ENCODE results near the gene GRN.
"Not testable (repeated sequence)": the region's sequence is repeated elsewhere in the genome, so short reads cannot be mapped to it uniquely, and the experiment has no call there.

GRN gene

DNA sequence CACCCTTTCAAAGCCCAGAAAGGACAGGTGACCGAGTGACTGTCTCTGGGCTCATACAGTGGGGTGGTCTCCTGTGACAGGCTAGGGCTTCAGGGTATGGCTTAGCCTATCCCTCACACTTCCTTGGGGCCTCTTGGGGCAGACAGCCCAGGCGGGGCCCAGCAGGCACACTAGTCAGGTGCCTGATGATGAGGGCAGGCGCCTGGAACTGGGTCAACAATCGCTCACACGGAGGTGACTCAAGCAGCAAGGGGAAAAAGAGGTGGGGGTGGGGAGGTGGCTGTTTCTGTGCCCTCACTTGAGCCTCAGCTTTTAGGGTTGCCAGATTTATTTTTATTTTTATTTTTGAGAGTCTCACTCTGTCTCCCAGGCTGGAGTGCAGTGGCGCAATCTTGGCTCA, 6.4 kb upstream of the GRN start:
- Histone ChIP-seq H3K4me3 (ENCODE audit: low read depth, low read length) (no peak overlapping the region), H3K4me1 (no peaks in the 10 kb centered on the region), H3K36me3 (no peaks in the 10 kb centered on the region), H3K27me3 (no peaks in the 10 kb centered on the region), H3K9me3 (no peaks in the 10 kb centered on the region)
- TF ChIP-seq, protein P1, sequence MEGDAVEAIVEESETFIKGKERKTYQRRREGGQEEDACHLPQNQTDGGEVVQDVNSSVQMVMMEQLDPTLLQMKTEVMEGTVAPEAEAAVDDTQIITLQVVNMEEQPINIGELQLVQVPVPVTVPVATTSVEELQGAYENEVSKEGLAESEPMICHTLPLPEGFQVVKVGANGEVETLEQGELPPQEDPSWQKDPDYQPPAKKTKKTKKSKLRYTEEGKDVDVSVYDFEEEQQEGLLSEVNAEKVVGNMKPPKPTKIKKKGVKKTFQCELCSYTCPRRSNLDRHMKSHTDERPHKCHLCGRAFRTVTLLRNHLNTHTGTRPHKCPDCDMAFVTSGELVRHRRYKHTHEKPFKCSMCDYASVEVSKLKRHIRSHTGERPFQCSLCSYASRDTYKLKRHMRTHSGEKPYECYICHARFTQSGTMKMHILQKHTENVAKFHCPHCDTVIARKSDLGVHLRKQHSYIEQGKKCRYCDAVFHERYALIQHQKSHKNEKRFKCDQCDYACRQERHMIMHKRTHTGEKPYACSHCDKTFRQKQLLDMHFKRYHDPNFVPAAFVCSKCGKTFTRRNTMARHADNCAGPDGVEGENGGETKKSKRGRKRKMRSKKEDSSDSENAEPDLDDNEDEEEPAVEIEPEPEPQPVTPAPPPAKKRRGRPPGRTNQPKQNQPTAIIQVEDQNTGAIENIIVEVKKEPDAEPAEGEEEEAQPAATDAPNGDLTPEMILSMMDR (IDR thresholded peaks at IDR 0.05; ENCODE audit: low read depth, low read length) = no peak
- no peak for DNase-seq

DNA sequence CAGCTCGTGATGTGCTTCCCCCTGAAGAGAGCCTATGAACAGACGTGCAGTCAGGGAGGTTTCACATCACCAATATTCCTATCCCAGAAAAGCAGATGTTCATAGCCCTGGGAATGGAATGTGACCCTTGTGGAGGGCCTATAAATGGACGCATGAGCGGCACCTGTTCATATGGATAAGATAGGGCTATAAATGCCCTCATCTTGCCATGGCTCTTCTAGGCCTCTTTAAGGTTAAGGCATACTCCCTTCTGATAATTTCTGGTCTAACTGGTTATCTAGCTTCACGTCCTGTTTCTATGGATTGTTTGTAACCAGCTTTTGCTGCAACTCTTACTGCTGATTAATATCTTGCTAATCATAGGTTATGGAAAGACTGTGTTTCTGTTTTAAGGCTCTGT, 4.5 kb upstream of the GRN start:
- H3K36me3 ChIP-seq; H3K4me3 ChIP-seq (ENCODE audit: low read depth, low read length); DNase-seq; H3K9me3 ChIP-seq; H3K27me3 ChIP-seq; H3K4me1 ChIP-seq: not testable (repeated sequence)

DNA sequence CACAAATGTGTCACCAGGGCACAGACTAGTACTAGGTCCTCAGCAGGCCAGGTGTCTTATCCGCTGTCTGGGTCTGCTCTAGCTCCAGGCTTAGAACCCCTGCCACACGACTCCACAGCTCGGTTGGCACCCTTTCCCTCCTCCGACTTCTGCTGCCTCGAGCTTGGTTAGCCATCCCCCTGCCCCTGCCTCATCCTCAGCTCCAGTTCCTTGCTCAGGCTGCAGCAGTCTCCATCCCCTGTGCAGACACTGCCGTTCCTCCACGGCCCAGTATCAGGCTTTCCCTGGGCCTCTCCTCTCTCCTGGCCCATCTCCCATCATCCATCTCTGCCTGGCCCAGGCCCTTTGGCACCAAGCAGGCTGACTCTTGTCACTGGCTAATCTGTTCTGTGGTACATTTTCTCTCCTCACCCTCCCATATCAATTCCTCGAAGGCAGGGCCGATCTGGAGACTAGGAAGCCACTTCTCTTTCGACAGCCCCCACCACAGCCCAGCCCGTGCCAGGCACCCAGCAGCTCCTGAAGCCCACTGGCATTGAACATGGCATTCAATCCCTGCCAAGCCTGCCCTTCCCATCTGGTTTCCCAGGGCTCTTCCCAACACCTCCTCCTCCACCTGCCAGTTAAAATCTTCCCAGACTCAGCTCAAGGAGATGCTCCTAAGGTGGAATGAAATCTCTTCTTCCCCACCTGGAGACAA, 1.4 kb upstream of the GRN start:
- Histone ChIP-seq H3K4me1 (no peaks in the 10 kb centered on the region), H3K4me3 (ENCODE audit: low read depth, low read length) (no peak overlapping the region), H3K9me3 (no peaks in the 10 kb centered on the region), H3K27me3 (no peaks in the 10 kb centered on the region), H3K36me3 (no peaks in the 10 kb centered on the region)
- no peak for DNase-seq
- TF ChIP-seq, protein P1 (IDR thresholded peaks at IDR 0.05; ENCODE audit: low read depth, low read length) = no peak

DNA sequence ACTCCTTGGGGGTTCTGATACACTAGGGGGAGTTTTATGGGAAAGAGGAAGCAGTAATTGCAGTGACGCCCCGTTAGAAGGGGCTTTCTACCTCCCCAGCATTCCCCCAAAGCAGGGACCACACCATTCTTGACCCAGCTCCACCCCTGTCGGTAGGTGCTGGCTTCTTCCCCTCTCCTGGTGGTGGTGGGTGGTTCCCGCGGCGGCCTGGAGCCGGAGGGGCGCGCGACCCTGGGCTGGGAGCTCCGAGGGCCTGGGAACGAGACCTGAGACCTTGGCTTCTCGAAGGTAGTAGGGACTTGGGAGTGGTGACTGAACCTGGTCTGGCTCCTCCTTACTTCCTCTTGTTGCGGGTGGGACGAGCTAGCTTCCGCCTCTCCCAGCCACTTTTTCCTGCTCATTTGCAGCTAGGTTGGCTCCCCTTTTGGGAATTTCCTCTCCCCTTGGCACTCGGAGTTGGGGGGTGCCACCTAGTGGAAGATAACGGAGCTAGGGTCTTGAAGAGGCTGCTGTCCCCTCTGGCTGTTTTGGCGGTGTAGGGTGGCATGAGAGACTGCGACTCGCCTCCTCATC, 438 bp downstream of the GRN start:
- TF ChIP-seq, protein P1 (IDR thresholded peaks at IDR 0.05; ENCODE audit: low read depth, low read length) = peak; percentile 72
- Histone ChIP-seq H3K36me3 (no peaks in the 10 kb centered on the region), H3K27me3 (no peaks in the 10 kb centered on the region), H3K4me3 (ENCODE audit: low read depth, low read length) (peak overlapping the region; percentile 83), H3K9me3 (no peaks in the 10 kb centered on the region), H3K4me1 (no peaks in the 10 kb centered on the region)
- peak; percentile 76 for DNase-seq

DNA sequence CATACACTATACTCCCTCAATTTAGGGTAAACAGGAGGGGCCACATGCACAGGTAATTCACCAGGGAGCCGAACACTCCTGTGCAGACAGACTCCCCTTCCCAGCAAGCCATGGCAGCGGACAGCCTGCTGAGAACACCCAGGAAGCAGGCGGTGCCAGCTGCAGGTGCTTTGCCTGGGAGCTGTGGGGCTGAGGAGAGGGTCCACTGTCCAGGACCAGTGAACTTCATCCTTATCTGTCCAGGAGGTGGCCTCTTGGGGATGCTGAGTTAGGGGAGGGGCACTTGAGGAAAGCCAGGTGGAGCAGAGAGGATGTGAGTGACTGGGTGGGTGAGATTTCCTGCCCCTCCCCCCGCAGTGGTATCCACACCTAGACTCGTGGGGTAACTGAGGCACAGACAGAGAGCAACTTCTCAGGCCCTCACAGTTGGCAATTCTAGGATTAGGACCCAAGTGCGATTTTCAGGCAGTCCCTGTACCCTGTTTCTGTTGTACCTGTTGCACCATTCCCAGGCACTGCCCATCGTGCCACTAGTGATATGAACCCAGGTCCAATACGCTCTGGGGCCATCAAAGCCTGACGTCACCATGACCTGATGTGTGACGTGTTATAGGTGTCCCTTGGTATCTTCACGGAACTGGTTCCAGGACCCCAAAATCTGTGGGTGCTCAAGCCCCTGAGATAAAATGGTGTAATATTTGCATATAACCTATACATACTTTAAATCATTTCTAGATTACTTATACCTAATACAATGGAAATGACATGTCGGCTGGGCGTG, 1.2 kb downstream of the GRN start:
- Histone ChIP-seq H3K36me3 (peaks cover 4% of the 10 kb centered on the region; the same call in 1 of the 2 replicates), H3K9me3 (no peaks in the 10 kb centered on the region), H3K4me3 (ENCODE audit: low read depth, low read length) (peak overlapping the region; percentile 83), H3K27me3 (no peaks in the 10 kb centered on the region), H3K4me1 (no peaks in the 10 kb centered on the region)
- no peak for DNase-seq
- TF ChIP-seq, protein P1 (IDR thresholded peaks at IDR 0.05; ENCODE audit: low read depth, low read length) = no peak

DNA sequence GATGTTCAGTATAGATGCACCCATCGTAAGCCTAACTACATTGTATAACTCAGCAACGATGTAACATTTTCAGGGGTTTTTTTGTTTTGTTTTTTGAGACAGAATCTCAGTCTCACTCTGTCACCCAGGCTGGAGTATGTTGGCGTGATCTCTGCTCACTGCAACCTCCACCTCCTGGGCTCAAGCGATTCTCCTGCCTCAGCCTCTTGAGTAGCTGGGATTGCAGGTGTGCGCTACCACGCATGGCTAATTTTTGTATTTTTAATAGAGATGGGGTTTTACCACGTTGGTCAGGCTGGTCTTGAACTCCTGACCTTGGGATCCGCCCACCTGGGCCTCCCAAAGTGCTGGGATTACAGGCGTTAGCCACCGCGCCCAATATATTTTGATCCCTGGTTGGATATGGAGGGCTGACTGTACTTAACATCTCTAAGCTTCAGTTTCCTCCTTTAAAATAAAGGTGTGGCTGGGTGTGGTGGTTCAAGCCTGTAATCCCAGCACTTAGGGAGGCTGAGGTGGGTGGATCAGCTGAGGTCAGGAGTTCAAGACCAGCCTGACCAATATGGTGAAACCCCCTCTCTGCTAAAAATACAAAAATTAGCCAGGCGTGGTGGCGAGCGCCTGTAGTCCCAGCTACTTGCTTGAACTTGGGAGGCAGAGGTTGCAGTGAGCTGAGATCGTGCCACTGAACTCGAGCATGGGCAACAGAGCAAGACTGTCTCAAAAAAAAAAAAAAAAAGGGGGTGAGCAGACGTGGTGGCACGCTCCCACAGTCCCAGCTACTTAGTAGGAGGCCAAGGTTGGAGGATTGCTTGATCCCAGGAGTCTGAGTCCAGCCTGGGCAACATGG, 2.3 kb downstream of the GRN start:
- H3K9me3 ChIP-seq = not testable (repeated sequence)

More for the DNA sequence above, 2.3 kb downstream of the GRN start:
- not testable (repeated sequence) for H3K4me1 ChIP-seq; H3K27me3 ChIP-seq; DNase-seq; H3K4me3 ChIP-seq (ENCODE audit: low read depth, low read length)
- H3K36me3 ChIP-seq = peaks cover 13% of the 10 kb centered on the region

All from BE2C (cell line).